ENCODE results near the gene UACA.

UACA gene

DNA sequence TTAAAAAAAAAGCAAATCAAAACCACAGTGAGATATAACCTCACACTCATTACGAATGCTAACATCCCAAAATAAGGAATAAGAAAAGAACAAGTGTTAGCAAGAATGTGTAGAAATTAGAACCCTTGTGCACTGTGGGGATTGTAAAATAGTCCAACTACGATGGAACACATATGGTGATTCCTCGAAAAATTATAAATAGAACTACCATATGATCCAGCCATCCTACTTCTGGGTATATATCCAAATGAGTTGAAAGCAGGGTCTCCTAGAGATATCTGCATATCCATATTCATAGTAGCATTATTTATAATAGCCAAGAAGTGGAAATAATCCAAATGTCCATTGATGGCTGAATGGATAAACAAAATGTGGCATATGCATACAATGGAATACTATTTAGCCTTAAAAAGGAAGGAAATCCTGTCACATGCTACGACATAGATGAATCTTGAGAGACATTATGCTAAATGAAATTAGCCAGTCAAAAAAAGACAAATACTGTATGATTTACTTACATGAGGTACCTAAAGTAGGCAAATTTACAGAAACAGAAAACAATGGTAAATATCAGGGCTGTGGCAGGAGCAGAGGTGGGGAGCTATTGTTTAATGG lies 55.6 kb downstream of the UACA start:
- no peak for DNase-seq (ENCODE audit: low read depth in 2 of 2)

GRCh38 chr15:70704731-70705130 lies 58.6 kb downstream of the UACA start:
- no peak for DNase-seq (ENCODE audit: low read depth in 2 of 2)

- no peak for DNase-seq (ENCODE audit: low read depth in 2 of 2)
Observed at GRCh38 chr15:70704166-70704565, 59.2 kb downstream of the UACA start.

- no peak for DNase-seq (ENCODE audit: low read depth in 2 of 2)
Observed at GRCh38 chr15:70703096-70703878, 60.1 kb downstream of the UACA start.

DNA sequence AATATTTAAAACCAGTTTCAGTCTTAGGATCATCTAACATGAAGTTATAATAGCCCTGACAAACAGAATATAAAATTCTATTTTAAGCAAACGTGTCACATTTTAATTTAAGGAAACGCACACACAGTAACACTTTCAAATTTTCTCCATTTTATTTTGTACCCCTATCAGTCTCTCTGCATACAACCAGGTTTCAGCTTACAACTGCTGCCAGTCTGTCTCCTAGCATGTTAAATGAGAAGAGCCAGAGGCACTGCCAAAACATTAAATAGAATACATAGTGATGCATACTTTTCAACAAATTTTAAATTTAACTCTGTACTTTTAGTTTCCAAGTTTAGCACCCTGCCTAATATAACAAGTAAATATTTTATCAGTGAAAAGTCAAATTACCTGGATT lies 60.8 kb downstream of the UACA start:
- no peak for DNase-seq (ENCODE audit: low read depth in 2 of 2)

DNA sequence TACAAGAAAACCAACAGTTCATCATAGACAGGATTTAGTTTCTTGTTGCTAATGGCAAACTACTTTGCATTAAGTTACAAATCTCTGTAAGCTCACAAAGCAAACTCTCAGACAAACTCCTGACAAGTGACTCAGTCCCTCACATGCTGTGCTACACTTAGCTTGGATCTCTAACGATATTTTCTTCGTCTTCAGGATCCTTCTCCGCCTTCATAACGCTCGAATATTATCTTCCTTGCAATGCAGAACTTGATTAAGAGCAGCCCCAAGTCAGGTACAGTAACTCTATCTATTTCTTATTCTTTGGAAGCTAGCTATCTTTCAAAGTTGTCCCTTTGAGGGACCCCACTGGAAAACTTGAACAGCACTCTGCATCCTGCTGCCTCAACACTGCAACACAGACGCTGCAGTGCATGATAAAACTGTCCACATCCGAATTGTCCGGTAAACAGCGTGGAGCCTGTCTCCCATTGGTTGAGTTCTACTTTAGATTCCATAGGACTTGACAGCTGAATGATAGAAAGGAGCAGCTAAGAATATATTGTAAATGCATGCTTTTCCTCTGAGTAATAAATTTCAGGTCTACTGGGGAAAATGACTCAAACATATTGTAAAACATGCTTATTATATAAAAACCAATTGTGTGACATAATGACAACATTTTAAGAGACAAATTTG lies 61.3 kb downstream of the UACA start:
- DNase-seq (ENCODE audit: low read depth in 2 of 2), result no peak

DNA sequence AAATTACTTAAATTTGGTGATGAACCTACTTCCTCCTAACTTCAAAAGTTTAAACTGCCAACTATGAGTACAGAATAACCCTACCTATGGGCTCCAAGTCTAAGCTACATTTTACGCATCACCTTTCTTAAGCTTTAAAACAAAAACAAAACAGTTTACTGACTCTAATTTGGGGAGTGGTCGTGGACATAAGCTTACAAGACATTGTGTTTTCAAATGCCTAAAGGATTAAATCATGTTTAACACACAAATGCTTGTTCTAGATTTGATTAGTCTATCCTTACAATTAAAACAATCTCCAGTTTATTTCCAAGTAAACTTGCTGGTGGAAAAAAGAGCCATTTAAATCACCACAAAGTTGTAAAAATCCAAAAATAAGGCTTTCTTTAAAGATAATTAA lies 62.2 kb downstream of the UACA start:
- no peak for DNase-seq (ENCODE audit: low read depth in 2 of 2)

DNA sequence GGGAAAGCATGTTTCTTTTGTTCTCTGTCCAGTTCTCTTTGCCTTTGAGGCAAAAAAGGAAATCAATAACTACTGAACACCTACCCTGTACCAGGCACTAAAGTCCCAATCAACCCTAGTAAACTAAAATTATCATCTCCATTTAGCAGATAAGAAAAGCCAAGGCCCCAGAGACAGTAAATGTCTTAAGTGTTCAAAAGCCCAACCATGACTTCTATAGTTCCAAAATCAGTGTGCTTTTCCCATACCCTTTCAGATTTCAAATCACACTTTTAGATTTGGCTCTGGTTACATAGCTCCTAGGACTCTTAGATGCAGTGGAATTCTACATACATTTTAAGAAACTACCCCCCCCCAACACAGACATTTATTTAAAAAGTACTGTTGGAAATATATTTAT lies 63.5 kb downstream of the UACA start:
- DNase-seq (ENCODE audit: low read depth in 2 of 2), result no peak

DNA sequence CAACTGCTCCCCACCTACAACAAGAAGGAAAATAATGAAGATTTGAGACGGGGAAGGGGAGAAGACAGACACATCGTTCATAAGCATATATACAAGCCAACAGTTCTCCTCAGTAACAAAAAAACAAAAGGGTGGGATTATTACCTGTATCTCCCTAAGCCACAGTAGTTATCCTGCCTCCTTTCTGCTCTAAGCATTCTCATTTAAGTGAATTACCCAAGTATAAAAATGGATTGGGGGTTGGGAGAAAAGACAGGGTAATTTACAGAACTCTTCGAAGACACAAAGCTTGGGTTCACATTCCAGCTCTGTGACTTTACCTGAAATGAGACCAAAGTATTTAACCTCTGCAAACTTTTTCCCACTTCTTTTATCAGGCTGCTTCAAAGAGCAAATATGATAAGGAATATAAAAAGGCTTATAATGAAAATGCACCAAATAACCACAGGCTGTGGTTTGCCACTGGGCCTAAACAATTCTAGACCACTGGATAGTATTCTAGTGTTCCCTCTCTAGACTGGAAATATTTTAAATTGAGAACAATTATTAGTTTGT lies 64.4 kb downstream of the UACA start:
- no peak for DNase-seq (ENCODE audit: low read depth in 2 of 2)

GRCh38 chr15:70698426-70698825 lies 64.9 kb downstream of the UACA start:
- DNase-seq (ENCODE audit: low read depth in 2 of 2), result no peak

DNA sequence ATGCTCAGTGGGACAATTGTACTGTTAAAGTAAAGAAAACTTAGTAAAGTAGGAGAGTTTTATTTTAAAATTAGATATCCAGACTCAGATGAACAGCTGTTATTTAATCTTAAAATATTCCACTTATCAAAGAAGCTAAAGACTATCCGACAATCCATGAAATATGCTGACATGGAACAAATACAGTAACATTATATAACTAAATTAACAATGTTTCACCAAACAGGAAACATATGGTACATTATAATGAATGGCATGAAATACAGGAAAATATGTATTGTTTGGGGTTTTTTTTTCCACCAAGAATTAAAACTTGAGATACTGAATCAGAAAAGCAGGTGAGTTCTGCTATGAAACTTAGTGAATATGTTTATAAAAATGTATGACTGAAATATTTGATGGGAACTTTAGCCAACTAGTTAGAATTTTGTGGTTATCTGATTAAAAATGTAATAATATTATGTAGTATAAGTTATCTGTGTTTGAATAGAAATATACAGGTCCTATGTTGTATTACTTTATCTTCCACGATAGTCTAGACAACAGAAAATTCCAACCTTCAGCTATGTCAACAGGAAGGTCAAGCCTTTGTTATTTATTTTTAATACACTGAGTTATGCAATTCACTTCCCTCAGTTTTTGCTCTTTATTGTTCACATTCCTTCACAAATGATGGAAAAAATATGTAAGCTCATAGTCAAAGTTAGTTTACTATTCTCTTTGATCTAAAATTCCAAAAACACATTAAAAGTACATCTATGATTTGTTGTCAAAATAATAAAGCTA lies 72.7 kb downstream of the UACA start:
- no peak for DNase-seq (ENCODE audit: low read depth in 2 of 2)

DNA sequence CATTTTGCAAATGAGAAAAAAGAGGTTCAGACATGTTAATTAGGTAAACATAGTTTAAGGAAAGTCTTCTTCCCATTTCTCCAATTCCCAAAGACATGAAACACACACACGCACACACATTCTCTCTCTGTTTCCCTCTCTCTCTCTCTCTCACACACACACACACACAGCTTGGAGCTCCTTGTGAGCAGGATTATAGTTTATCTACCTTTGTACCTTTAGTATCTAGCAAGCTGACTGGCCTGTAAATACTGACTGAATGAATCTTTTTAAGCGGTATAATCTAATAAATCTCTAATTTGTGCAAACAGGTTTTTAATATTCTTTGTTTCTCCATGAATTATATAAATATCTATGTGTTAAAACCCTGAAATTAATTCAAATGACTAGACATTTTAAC lies 73.3 kb downstream of the UACA start:
- DNase-seq (ENCODE audit: low read depth in 2 of 2), result no peak

DNA sequence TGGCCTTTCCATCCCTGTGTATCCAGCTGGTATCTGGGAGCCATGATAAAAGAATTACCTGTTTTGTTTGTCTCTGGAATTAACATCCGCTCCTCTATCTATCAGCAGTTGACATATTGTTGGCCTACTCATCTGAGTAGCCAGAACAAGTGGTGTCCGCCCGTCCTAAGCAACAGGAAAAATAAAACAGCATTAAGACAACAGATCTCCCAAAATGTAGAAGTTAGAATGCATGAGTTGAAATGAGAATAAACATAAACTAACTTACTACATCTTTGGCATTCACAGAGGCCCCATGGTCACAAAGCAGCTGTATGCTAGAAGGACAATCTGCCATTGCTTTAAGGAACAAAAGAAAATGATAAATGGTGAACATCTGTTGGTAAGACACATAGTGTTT lies 75.9 kb downstream of the UACA start:
- no peak for DNase-seq (ENCODE audit: low read depth in 2 of 2)

- DNase-seq (ENCODE audit: low read depth in 2 of 2), result no peak
Observed at GRCh38 chr15:70680817-70681216, 82.5 kb downstream of the UACA start.

DNA sequence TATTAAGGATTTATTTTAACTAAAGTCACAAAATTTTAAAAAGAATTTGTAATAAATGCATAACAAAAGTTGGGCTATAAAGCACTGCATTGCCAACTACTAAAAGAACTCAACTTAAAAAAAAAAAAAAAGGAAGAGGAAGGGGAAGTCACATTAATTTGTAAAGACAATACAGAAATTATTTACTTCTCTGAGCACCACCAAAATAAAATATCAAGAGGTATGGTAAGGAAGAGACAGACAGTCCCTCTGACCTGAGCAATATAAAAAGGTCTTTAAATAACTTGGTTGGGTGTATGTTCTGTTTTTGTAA lies 83.5 kb downstream of the UACA start:
- no peak for DNase-seq (ENCODE audit: low read depth in 2 of 2)

GRCh38 chr15:70672081-70672480 lies 91.3 kb downstream of the UACA start:
- DNase-seq (ENCODE audit: low read depth in 2 of 2), result no peak

- no peak for DNase-seq (ENCODE audit: low read depth in 2 of 2)
Observed at GRCh38 chr15:70670680-70671079, 92.7 kb downstream of the UACA start.

- DNase-seq (ENCODE audit: low read depth in 2 of 2), result no peak
Observed at GRCh38 chr15:70669966-70670658, 93.2 kb downstream of the UACA start.

- no peak for DNase-seq (ENCODE audit: low read depth in 2 of 2)
Observed at GRCh38 chr15:70669006-70669602, 94.3 kb downstream of the UACA start.

GRCh38 chr15:70665599-70665998 lies 97.8 kb downstream of the UACA start:
- no peak for DNase-seq (ENCODE audit: low read depth in 2 of 2)

DNA sequence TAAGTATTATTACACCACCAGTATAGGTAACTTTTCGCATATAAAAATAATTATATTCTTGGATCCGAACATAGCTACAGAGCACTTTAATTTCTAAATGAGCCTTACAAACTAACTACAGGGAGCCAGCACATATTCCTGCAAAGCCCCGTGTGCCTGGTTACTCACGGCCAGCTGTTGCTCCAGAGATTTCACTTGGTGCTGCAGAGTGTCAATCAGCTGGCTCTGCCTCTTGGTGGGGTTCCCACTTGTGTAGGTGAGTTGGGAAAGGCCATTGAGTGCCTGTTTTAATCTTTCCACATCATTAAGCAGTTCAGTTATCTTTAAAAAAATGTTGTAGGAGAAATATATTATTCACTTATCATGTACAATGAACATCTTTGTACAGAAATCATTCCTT lies 98.9 kb downstream of the UACA start:
- no peak for DNase-seq (ENCODE audit: low read depth in 2 of 2)

Data from stimulated activated CD8-positive, alpha-beta memory T cell treated with anti-CD3 and anti-CD28 coated beads, Interleukin-7, amount 100 ng/mL, for 4 hours (primary cell).